ENCODE results near the gene NDUFAF7.
A peak's percentile ranks its signal among the peaks of the same experiment; 100 is the strongest.

- no peak for TF ChIP-seq KDM5A (IDR thresholded peaks at IDR 0.05)
- TF ChIP-seq NPAS2 (CRISPR knock-in tag; IDR thresholded peaks at IDR 0.05; ENCODE audit: borderline replicate concordance), result no peak
- TF ChIP-seq, protein P1, sequence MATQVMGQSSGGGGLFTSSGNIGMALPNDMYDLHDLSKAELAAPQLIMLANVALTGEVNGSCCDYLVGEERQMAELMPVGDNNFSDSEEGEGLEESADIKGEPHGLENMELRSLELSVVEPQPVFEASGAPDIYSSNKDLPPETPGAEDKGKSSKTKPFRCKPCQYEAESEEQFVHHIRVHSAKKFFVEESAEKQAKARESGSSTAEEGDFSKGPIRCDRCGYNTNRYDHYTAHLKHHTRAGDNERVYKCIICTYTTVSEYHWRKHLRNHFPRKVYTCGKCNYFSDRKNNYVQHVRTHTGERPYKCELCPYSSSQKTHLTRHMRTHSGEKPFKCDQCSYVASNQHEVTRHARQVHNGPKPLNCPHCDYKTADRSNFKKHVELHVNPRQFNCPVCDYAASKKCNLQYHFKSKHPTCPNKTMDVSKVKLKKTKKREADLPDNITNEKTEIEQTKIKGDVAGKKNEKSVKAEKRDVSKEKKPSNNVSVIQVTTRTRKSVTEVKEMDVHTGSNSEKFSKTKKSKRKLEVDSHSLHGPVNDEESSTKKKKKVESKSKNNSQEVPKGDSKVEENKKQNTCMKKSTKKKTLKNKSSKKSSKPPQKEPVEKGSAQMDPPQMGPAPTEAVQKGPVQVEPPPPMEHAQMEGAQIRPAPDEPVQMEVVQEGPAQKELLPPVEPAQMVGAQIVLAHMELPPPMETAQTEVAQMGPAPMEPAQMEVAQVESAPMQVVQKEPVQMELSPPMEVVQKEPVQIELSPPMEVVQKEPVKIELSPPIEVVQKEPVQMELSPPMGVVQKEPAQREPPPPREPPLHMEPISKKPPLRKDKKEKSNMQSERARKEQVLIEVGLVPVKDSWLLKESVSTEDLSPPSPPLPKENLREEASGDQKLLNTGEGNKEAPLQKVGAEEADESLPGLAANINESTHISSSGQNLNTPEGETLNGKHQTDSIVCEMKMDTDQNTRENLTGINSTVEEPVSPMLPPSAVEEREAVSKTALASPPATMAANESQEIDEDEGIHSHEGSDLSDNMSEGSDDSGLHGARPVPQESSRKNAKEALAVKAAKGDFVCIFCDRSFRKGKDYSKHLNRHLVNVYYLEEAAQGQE (IDR thresholded peaks at IDR 0.05), result peak; percentile 52; the same call in 1 of the 2 replicates
- TF ChIP-seq, protein P2, sequence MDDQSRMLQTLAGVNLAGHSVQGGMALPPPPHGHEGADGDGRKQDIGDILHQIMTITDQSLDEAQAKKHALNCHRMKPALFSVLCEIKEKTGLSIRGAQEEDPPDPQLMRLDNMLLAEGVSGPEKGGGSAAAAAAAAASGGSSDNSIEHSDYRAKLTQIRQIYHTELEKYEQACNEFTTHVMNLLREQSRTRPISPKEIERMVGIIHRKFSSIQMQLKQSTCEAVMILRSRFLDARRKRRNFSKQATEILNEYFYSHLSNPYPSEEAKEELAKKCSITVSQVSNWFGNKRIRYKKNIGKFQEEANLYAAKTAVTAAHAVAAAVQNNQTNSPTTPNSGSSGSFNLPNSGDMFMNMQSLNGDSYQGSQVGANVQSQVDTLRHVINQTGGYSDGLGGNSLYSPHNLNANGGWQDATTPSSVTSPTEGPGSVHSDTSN (IDR thresholded peaks at IDR 0.05), result no peak
- TF ChIP-seq EP300 (IDR thresholded peaks at IDR 0.05), result no peak
- no peak for TF ChIP-seq CTCF (IDR thresholded peaks at IDR 0.05)
- TF ChIP-seq KDM1A (IDR thresholded peaks at IDR 0.05; ENCODE audit: low read depth), result no peak
Observed at GRCh38 chr2:37268111-37268510, 36.7 kb downstream of the NDUFAF7 start.
